Measurements from ENCODE around the gene MOB1B.
"Not testable (repeated sequence)": the region's sequence is repeated elsewhere in the genome, so short reads cannot be mapped to it uniquely, and the experiment has no call there.

GRCh38 chr4:71005025-71005424 lies 102.9 kb downstream of the MOB1B start:
- not testable (repeated sequence) for TF ChIP-seq CTCF, POLR2A (IDR thresholded peaks at IDR 0.05)
